ENCODE data around the gene PROM1. TPM values are rescaled to one million over a fixed set of nuclear protein-coding genes. Genes with fewer than 3 reads are reported as not detected.

Gene PROM1
- total and polyA plus RNA-seq, 5 donors from 2014 or later: 2.9 TPM; not detected in 4

GRCh38 chr4:16116019-16116418, 32.2 kb upstream of the PROM1 start:
- ATAC-seq (ENCODE audit: low read depth in 2 of 2): no peak
- no peaks in the 10 kb centered on the region for H3K36me3 Mint-ChIP-seq
- Histone ChIP-seq H3K4me1 (ENCODE audit: control insufficient read depth, insufficient read depth, low read length, poor library complexity, severe bottlenecking) (no peaks in the 10 kb centered on the region), H3K36me3 (ENCODE audit: control insufficient read depth, insufficient read depth, low read length) (no peaks in the 10 kb centered on the region), H3K27ac (ENCODE audit: insufficient read depth, low read length, poor library complexity, severe bottlenecking) (no peak overlapping the region), H3K9me3 (ENCODE audit: control insufficient read depth in 2 of 2, low read length in 2 of 2) (no peaks in the 10 kb centered on the region), H3K27me3 (ENCODE audit: control insufficient read depth, insufficient read depth, low read length) (no peaks in the 10 kb centered on the region), H3K4me3 (ENCODE audit: low read depth, low read length) (no peak overlapping the region)
- DNase-seq: no peak
- peak overlapping the region in 1 of 3 donors; percentile 9 for H3K27ac Mint-ChIP-seq
- H3K27me3 Mint-ChIP-seq: peaks cover 4% of the 10 kb centered on the region
- H3K4me1 Mint-ChIP-seq: peaks cover 0 to 7% (median 3%) of the 10 kb centered on the region in 4 donors
- no peak overlapping the region for H3K4me3 Mint-ChIP-seq
- H3K9me3 Mint-ChIP-seq: peaks cover 0 to 2% (median 0%) of the 10 kb centered on the region in 7 donors

GRCh38 chr4:16114546-16114945, 30.7 kb upstream of the PROM1 start:
- H3K36me3 ChIP-seq (ENCODE audit: control insufficient read depth, insufficient read depth, low read length): no peaks in the 10 kb centered on the region
- peaks cover 0 to 4% (median 0%) of the 10 kb centered on the region in 4 donors for H3K4me1 Mint-ChIP-seq
- no peaks in the 10 kb centered on the region for H3K27me3 ChIP-seq (ENCODE audit: control insufficient read depth, insufficient read depth, low read length)
- ATAC-seq (ENCODE audit: low read depth in 2 of 2) (no peak), DNase-seq (no peak)
- H3K4me1 ChIP-seq (ENCODE audit: control insufficient read depth, insufficient read depth, low read length, poor library complexity, severe bottlenecking): no peaks in the 10 kb centered on the region
- H3K27ac ChIP-seq (ENCODE audit: insufficient read depth, low read length, poor library complexity, severe bottlenecking): no peak overlapping the region
- H3K27ac Mint-ChIP-seq: no peak overlapping the region
- H3K4me3 Mint-ChIP-seq: no peak overlapping the region
- H3K9me3 Mint-ChIP-seq: peaks cover 0 to 2% (median 0%) of the 10 kb centered on the region in 7 donors
- no peaks in the 10 kb centered on the region for H3K36me3 Mint-ChIP-seq
- no peak overlapping the region for H3K4me3 ChIP-seq (ENCODE audit: low read depth, low read length)
- H3K27me3 Mint-ChIP-seq: peaks cover 5% of the 10 kb centered on the region
- H3K9me3 ChIP-seq (ENCODE audit: control insufficient read depth in 2 of 2, low read length in 2 of 2): no peaks in the 10 kb centered on the region

- Mint-ChIP-seq H3K4me1 (no peaks in the 10 kb centered on the region), H3K27ac (no peak overlapping the region)
- ATAC-seq (ENCODE audit: low read depth in 2 of 2): no peak
Observed at GRCh38 chr4:16113741-16114140, 29.9 kb upstream of the PROM1 start.

GRCh38 chr4:16111533-16111932, 27.7 kb upstream of the PROM1 start:
- H3K9me3 Mint-ChIP-seq: peaks cover 0 to 2% (median 0%) of the 10 kb centered on the region in 7 donors
- Histone ChIP-seq H3K4me3 (ENCODE audit: low read depth, low read length) (no peak overlapping the region), H3K27me3 (ENCODE audit: control insufficient read depth, insufficient read depth, low read length) (peaks cover 2% of the 10 kb centered on the region), H3K4me1 (ENCODE audit: control insufficient read depth, insufficient read depth, low read length, poor library complexity, severe bottlenecking) (no peaks in the 10 kb centered on the region), H3K27ac (ENCODE audit: insufficient read depth, low read length, poor library complexity, severe bottlenecking) (no peak overlapping the region), H3K9me3 (ENCODE audit: control insufficient read depth in 2 of 2, low read length in 2 of 2) (no peaks in the 10 kb centered on the region), H3K36me3 (ENCODE audit: control insufficient read depth, insufficient read depth, low read length) (no peaks in the 10 kb centered on the region)
- no peak overlapping the region for H3K27ac Mint-ChIP-seq
- H3K27me3 Mint-ChIP-seq: peaks cover 9% of the 10 kb centered on the region
- no peaks in the 10 kb centered on the region for H3K36me3 Mint-ChIP-seq
- ATAC-seq (ENCODE audit: low read depth in 2 of 2): no peak
- H3K4me3 Mint-ChIP-seq: no peak overlapping the region
- DNase-seq: no peak
- no peaks in the 10 kb centered on the region for H3K4me1 Mint-ChIP-seq

More at GRCh38 chr4:16113741-16114140, 29.9 kb upstream of the PROM1 start:
- Histone ChIP-seq H3K4me3 (ENCODE audit: low read depth, low read length) (no peak overlapping the region), H3K27me3 (ENCODE audit: control insufficient read depth, insufficient read depth, low read length) (no peaks in the 10 kb centered on the region), H3K36me3 (ENCODE audit: control insufficient read depth, insufficient read depth, low read length) (no peaks in the 10 kb centered on the region), H3K27ac (ENCODE audit: insufficient read depth, low read length, poor library complexity, severe bottlenecking) (no peak overlapping the region), H3K9me3 (ENCODE audit: control insufficient read depth in 2 of 2, low read length in 2 of 2) (no peaks in the 10 kb centered on the region), H3K4me1 (ENCODE audit: control insufficient read depth, insufficient read depth, low read length, poor library complexity, severe bottlenecking) (no peaks in the 10 kb centered on the region)
- DNase-seq: no peak
- Mint-ChIP-seq H3K4me3 (no peak overlapping the region), H3K27me3 (peaks cover 9% of the 10 kb centered on the region), H3K9me3 (peaks cover 0 to 2% (median 0%) of the 10 kb centered on the region in 7 donors), H3K36me3 (no peaks in the 10 kb centered on the region)

DNA sequence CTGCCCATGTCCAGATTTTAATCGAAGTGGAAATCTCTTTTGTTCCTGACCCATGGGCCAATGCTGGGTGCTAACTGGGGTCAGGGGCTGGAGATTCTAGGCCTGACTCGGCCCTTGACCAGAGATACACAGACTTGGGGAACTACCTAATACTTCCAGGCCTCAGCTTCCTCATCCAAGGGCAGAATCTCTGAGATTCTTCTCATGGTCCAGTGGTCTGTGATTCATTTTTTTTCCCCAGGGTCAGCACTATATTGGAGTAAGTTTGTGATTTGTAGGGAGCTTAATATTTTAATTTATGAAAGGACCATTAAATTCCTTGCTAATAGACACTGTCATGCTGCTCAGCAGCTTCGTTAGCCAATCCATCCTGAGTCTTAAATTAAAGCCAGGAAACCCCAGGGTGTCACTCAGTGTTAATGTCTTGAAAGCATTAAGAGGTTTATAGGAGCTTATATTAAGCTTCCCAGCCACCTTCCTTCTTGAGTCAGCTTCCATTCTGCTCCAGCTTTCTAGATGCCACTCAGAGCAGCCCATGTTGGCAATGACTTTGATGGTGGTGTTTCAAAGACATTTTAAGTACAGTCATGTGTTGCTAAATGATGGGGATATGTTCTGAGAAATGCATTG, 27.0 kb upstream of the PROM1 start:
- H3K36me3 Mint-ChIP-seq: no peaks in the 10 kb centered on the region
- no peak overlapping the region for H3K4me3 ChIP-seq (ENCODE audit: low read depth, low read length)
- no peak overlapping the region for H3K27ac ChIP-seq (ENCODE audit: insufficient read depth, low read length, poor library complexity, severe bottlenecking)
- no peaks in the 10 kb centered on the region for H3K4me1 ChIP-seq (ENCODE audit: control insufficient read depth, insufficient read depth, low read length, poor library complexity, severe bottlenecking)
- H3K27ac Mint-ChIP-seq: no peak overlapping the region
- no peak overlapping the region for H3K4me3 Mint-ChIP-seq
- ATAC-seq (ENCODE audit: low read depth in 2 of 2) (no peak), DNase-seq (no peak)
- no peaks in the 10 kb centered on the region for H3K36me3 ChIP-seq (ENCODE audit: control insufficient read depth, insufficient read depth, low read length)
- H3K9me3 Mint-ChIP-seq: peaks cover 0 to 2% (median 0%) of the 10 kb centered on the region in 7 donors
- no peaks in the 10 kb centered on the region for H3K9me3 ChIP-seq (ENCODE audit: control insufficient read depth in 2 of 2, low read length in 2 of 2)
- peaks cover 2% of the 10 kb centered on the region for H3K27me3 ChIP-seq (ENCODE audit: control insufficient read depth, insufficient read depth, low read length)
- no peaks in the 10 kb centered on the region for H3K4me1 Mint-ChIP-seq
- peaks cover 9% of the 10 kb centered on the region for H3K27me3 Mint-ChIP-seq

GRCh38 chr4:16110199-16110598, 26.4 kb upstream of the PROM1 start:
- DNase-seq: no peak
- Histone ChIP-seq H3K4me3 (ENCODE audit: low read depth, low read length) (no peak overlapping the region), H3K9me3 (ENCODE audit: control insufficient read depth in 2 of 2, low read length in 2 of 2) (no peaks in the 10 kb centered on the region), H3K27me3 (ENCODE audit: control insufficient read depth, insufficient read depth, low read length) (peaks cover 2% of the 10 kb centered on the region), H3K36me3 (ENCODE audit: control insufficient read depth, insufficient read depth, low read length) (no peaks in the 10 kb centered on the region), H3K27ac (ENCODE audit: insufficient read depth, low read length, poor library complexity, severe bottlenecking) (no peak overlapping the region), H3K4me1 (ENCODE audit: control insufficient read depth, insufficient read depth, low read length, poor library complexity, severe bottlenecking) (no peaks in the 10 kb centered on the region)
- H3K4me1 Mint-ChIP-seq: no peaks in the 10 kb centered on the region
- H3K27ac Mint-ChIP-seq: no peak overlapping the region
- peaks cover 9% of the 10 kb centered on the region for H3K27me3 Mint-ChIP-seq
- H3K4me3 Mint-ChIP-seq: no peak overlapping the region
- ATAC-seq (ENCODE audit: low read depth in 2 of 2): no peak
- no peaks in the 10 kb centered on the region for H3K36me3 Mint-ChIP-seq
- H3K9me3 Mint-ChIP-seq: peaks cover 0 to 2% (median 0%) of the 10 kb centered on the region in 7 donors

DNA sequence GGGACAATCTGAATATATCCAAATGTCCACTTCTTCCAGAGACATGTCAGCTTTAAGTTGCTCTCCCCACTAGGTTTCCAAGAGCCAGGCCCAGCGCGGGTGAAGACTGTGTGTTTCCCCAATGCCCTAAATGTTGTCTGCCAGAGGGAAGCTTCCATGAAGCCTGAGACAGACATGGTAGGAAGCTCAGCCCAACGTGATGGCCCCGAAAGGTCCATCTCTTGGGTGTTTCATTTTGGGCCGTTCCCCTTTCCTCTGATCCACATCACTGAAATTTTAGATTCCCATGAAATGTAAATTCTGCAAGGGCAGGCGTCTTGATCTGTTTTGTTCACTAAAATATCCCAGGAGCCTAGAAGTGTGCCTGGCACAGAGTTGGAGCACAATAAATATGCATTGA, 25.4 kb upstream of the PROM1 start:
- Mint-ChIP-seq H3K36me3 (no peaks in the 10 kb centered on the region), H3K27ac (no peak overlapping the region), H3K4me3 (no peak overlapping the region), H3K4me1 (no peaks in the 10 kb centered on the region), H3K27me3 (peaks cover 9% of the 10 kb centered on the region), H3K9me3 (peaks cover 0 to 1% (median 0%) of the 10 kb centered on the region in 7 donors)
- no peaks in the 10 kb centered on the region for H3K36me3 ChIP-seq (ENCODE audit: control insufficient read depth, insufficient read depth, low read length)
- DNase-seq: no peak
- no peaks in the 10 kb centered on the region for H3K9me3 ChIP-seq (ENCODE audit: control insufficient read depth in 2 of 2, low read length in 2 of 2)
- H3K4me3 ChIP-seq (ENCODE audit: low read depth, low read length): no peak overlapping the region
- peaks cover 2% of the 10 kb centered on the region for H3K27me3 ChIP-seq (ENCODE audit: control insufficient read depth, insufficient read depth, low read length)
- H3K27ac ChIP-seq (ENCODE audit: insufficient read depth, low read length, poor library complexity, severe bottlenecking): no peak overlapping the region
- ATAC-seq (ENCODE audit: low read depth in 2 of 2): no peak
- no peaks in the 10 kb centered on the region for H3K4me1 ChIP-seq (ENCODE audit: control insufficient read depth, insufficient read depth, low read length, poor library complexity, severe bottlenecking)

- ATAC-seq (ENCODE audit: low read depth in 2 of 2) (no peak), DNase-seq (no peak)
- H3K27ac ChIP-seq (ENCODE audit: insufficient read depth, low read length, poor library complexity, severe bottlenecking): no peak overlapping the region
- H3K4me1 ChIP-seq (ENCODE audit: control insufficient read depth, insufficient read depth, low read length, poor library complexity, severe bottlenecking): no peaks in the 10 kb centered on the region
- no peak overlapping the region for H3K4me3 ChIP-seq (ENCODE audit: low read depth, low read length)
- peaks cover 2% of the 10 kb centered on the region for H3K27me3 ChIP-seq (ENCODE audit: control insufficient read depth, insufficient read depth, low read length)
- Mint-ChIP-seq H3K27me3 (peaks cover 14% of the 10 kb centered on the region), H3K27ac (no peak overlapping the region), H3K4me1 (no peaks in the 10 kb centered on the region), H3K9me3 (peaks cover 0 to under 1% (median 0%) of the 10 kb centered on the region in 7 donors), H3K4me3 (no peak overlapping the region), H3K36me3 (no peaks in the 10 kb centered on the region)
- no peaks in the 10 kb centered on the region for H3K36me3 ChIP-seq (ENCODE audit: control insufficient read depth, insufficient read depth, low read length)
- no peaks in the 10 kb centered on the region for H3K9me3 ChIP-seq (ENCODE audit: control insufficient read depth in 2 of 2, low read length in 2 of 2)
Observed at GRCh38 chr4:16106956-16107355, 23.1 kb upstream of the PROM1 start.

Data from CD4-positive, CD25-positive, alpha-beta regulatory T cell (primary cell).